GM13976 (cell line): ENCODE measurements around the gene NUAK2.
A peak's percentile ranks its signal among the peaks of the same experiment; 100 is the strongest.

ENCODE experiments used
- DNase-seq: peaks from one replicate; pipeline ENCODE4 v3.0.0; 2012; ENCODE audit warnings: low spot score
- CTCF ChIP-seq: IDR thresholded peaks from 2 replicates; pipeline ENCODE4 v1.5.1; 2012; ENCODE audit warnings: borderline replicate concordance, mild to moderate bottlenecking; ENCODE audit not compliant: insufficient read depth; ENCODE audit errors: extremely low read depth, missing control alignments, control extremely low read depth
- in situ Hi-C: fragments of 300-500 bp; cut with MboI; formaldehyde crosslinking; loops from one replicate; pipeline ENCODE4 v1.12.0; 2022; ENCODE audit warnings: low sequenced_read_pairs, mixed read lengths, inconsistent platforms; ENCODE audit not compliant: unreplicated experiment

The NUAK2 gene

GRCh38 chr1:205330150-205330549 is 8.6 kb upstream of the NUAK2 start:
- in situ Hi-C loops, result no loop called here
- no peak for TF ChIP-seq CTCF
- no peak for DNase-seq

- DNase-seq, result no peak
- in situ Hi-C loops, result no loop called here
- TF ChIP-seq CTCF, result no peak
Observed at GRCh38 chr1:205329719-205330118, 8.2 kb upstream of the NUAK2 start.

GRCh38 chr1:205328476-205328875 is 6.9 kb upstream of the NUAK2 start:
- in situ Hi-C loops, result no loop called here
- TF ChIP-seq CTCF, result no peak
- no peak for DNase-seq

- in situ Hi-C loops, result no loop called here
- TF ChIP-seq CTCF, result no peak
- DNase-seq, result no peak
Observed at GRCh38 chr1:205326812-205327466, 5.4 kb upstream of the NUAK2 start.

- in situ Hi-C loops, result no loop called here
- peak; percentile 56 for TF ChIP-seq CTCF
- peak; percentile 66 for DNase-seq
Observed at GRCh38 chr1:205325334-205325884, 3.9 kb upstream of the NUAK2 start.

- in situ Hi-C loops, result loop anchor here (5.0 kb wide), 1 partner anchor 42 kb away; no protein-coding TSS in a partner anchor
- no peak for TF ChIP-seq CTCF
- no peak for DNase-seq
Observed at GRCh38 chr1:205324781-205325180, 3.2 kb upstream of the NUAK2 start.

- no peak for TF ChIP-seq CTCF
- in situ Hi-C loops, result loop anchor here (5.0 kb wide), 1 partner anchor 41 kb away; no protein-coding TSS in a partner anchor
- DNase-seq, result no peak
Observed at GRCh38 chr1:205323794-205324193, 2.2 kb upstream of the NUAK2 start.
